NCI-H2227 treated with DMSO at 0.1 percent for 48 hours (cell line): ENCODE results near the gene CUL3.
"Not testable (repeated sequence)": the region's sequence is repeated elsewhere in the genome, so short reads cannot be mapped to it uniquely, and the experiment has no call there.

ENCODE experiments used
- DNase-seq: peaks from one replicate; lab custom pipeline; 2025; lab: John Stamatoyannopoulos, UW

The CUL3 gene

DNA sequence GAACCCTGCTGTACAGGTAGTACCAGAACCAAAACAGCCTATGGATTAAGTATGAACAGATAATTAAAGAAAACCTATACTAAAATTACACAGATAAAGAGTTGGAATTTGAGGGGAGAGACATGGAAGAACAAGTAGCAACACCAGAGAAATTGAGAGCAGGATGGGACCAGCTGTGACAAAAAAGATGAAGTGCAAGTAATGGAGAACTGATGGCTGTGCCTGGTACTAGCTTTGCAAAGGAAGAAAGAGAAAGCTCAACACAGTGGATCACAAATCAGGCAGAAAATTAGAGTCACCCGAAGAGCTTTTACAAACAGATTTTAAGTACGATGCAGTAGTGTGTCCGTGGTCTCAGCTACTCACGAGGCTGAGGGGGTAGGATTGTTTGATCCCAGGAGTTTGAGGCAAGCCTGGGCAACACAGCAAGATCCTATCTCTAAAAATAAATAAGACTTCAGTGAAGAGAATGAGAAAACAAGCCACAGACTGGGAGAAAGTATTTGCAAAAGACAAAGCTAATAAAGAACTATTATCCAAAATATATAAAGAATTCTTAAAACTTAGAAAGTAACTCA, 46.5 kb downstream of the CUL3 start:
- no peak for DNase-seq

DNA sequence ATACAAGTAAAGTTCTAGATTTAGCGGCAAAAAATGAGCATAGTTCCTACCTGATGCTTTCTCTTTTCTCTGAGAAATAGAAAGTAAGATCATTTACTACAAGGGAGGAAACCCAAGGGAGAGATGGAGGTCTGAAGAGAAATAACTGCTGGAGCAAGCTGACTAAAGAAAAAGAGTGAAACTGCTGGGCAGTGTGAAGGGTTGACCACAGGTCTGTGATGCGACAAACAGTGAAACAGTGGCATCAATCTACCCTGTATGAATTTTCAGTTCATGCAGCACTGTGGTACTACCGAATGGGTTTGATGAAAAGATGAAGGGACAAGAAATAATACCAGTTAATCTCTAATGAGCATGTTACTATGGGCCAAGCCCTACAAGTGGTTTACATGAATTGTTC, 52.2 kb downstream of the CUL3 start:
- no peak for DNase-seq

DNA sequence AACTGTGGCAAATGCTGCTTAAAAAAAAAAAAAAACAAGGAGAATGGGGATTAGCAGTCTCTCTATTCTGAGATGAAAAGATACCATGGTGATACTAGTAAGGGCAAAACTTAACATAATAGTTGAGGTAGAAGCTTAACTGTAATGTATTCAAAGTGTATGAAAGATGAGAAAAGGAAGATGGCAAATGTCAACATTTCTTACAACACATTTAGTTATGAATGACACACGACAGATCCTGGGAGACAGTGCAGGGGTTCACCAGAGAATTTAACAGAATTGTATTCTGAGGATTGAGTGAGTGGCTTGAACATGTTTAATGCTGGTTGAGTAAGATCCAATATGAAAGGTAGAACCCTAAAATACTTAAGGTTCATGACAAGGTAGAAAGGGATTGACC, 52.7 kb downstream of the CUL3 start:
- no peak for DNase-seq

- DNase-seq = no peak
Observed at GRCh38 chr2:224528171-224528570, 57.0 kb downstream of the CUL3 start.

- DNase-seq = no peak
Observed at GRCh38 chr2:224525774-224526173, 59.4 kb downstream of the CUL3 start.

DNA sequence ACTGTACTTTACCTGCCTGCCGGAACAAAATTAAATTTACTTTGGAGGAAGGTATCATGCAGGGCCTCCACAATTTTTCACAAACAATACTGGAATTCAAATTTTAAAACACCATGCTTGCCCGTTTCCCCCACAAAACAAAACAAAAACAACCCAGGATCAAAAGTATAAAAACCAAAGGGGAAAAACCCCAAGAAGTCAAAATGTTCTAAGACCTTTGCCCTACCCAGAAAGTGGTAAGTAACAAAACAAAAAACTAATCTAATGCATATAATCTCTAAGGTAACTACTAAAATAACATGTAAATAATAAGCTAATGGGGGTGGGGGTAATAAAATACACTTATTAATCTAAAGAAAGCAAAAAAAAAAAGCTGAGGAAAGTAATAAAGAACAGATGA, 60.5 kb downstream of the CUL3 start:
- no peak for DNase-seq

- DNase-seq = no peak
Observed at GRCh38 chr2:224523626-224524577, 61.3 kb downstream of the CUL3 start.

DNA sequence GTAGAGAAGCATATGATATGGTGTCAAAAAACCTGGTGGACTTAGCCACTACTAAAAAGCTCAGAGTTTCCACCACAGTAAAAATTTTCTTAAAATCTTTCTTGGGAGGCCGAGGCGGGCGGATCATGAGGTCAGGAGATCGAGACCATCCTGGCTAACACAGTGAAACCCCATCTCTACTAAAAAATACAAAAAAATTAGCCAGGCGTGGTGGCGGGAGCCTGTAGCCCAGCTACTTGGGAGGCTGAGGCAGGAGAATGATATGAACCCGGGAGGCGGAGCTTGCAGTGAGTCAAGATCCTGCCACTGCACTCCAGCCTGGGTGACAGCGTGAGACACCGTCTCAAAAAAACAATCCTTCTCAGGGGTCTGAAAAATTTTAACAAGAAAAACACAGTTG, 62.7 kb downstream of the CUL3 start:
- DNase-seq = not testable (repeated sequence)

DNA sequence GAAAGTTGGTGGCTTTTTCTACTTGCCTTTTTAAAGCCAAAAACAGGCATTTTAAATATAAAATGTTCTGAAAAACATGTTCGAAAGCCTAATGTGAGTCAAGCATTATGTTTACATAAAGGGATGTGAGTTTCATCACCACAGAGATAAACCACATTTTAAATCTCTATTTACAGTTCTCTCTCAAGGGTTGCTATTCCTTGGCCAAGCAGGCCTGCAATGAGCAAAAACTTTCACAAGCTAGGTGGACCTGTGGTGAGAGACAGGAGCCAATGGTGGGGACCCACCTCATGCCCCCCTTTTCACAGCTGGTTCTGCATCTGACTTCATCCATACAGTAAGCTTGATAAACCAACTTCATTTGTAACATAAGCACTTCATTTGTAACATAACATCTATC, 65.1 kb downstream of the CUL3 start:
- DNase-seq = no peak

DNA sequence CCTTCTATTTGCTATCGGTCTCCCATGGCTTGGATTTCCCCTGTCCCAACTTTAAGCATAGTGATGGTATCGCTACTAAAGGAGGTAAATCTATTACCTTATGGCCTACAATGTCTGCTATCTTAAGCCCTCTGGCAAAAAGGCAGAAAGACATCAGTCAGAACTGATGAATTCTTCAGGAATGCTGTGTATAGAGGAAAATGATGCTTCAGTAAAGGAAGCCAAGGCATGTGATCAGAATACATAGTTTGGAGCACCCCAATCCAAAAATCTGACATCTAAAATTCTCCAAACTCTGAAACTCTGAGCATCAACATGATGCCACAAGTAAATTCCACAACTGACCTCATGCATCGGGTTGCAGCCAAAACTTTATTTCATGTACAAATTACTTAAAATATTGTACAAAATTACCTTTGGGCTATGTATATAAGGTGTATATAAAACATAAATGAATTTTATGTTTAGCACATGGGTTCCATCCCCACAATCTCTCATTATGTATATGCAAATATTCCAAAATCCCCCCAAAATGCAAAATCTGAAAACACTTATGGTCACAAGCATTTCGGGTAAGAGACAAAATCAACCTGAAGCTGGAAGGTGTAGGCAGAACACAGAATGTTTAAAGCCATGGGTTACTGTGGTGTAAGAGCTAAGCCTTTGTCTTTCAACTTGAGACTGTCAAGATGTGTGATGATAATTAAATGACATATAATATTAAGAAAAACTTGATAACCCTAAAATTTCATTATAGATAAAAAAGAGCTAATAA, 66.2 kb downstream of the CUL3 start:
- no peak for DNase-seq

DNA sequence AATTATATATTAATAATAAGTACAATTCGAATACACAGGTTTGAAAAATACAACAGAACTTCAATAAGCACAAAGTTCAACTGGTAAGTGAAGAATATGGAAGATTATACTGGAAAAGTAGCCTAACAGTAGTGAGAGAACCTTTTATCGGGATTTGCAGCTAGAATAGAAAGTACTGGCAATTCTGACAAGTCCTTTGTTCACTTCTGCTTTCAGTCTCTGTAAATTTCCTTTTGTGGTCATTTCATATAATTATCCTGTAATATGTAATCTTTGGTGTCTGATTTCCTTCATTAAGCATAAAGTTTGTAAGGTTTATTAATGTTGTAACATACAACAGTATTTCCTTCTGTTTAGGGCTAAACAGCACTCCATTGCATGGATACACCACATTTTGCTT, 67.2 kb downstream of the CUL3 start:
- no peak for DNase-seq

- not testable (repeated sequence) for DNase-seq
Observed at GRCh38 chr2:224516393-224516792, 68.8 kb downstream of the CUL3 start.

- DNase-seq = no peak
Observed at GRCh38 chr2:224513991-224514390, 71.2 kb downstream of the CUL3 start.

DNA sequence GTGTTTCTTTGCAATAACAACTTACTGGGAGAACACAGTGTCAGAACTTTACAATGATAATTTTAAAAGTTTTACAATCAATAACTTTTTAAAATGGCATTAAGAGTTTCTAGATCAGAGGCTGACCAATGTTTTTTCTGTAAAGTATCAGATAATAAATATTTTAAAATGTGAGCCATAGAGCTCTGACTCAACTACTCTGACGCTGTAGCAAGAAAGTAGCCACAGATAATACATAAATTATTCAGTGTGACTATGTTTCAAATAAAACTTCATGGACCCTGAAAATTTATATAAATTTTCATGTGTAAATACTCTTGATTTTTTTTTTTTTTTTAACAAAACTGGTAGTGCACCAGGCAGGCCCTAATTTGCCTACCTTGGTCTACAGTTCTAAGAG, 77.4 kb downstream of the CUL3 start:
- no peak for DNase-seq

- DNase-seq = no peak
Observed at GRCh38 chr2:224506494-224506893, 78.7 kb downstream of the CUL3 start.

- no peak for DNase-seq
Observed at GRCh38 chr2:224498991-224499390, 86.2 kb downstream of the CUL3 start.

DNA sequence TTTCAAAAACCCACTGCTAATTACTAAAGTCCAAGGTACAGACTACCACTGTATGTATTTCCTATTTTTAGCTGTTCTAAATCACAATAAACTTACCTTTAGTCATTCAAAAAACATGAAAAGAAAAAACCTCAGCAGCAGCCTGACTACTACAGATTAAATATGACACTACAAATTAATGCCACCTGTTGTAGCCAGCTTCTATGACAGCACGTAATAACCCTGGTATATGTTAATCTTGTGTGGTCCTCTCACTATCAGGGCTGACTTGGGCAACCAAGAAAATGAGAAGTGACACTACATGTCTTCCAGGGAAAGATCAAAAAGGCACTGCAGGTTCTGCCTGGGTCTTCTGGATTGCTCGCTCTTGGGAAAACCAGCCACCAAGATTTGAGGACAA, 92.6 kb downstream of the CUL3 start:
- no peak for DNase-seq

GRCh38 chr2:224487940-224488339, 97.2 kb downstream of the CUL3 start:
- not testable (repeated sequence) for DNase-seq

DNA sequence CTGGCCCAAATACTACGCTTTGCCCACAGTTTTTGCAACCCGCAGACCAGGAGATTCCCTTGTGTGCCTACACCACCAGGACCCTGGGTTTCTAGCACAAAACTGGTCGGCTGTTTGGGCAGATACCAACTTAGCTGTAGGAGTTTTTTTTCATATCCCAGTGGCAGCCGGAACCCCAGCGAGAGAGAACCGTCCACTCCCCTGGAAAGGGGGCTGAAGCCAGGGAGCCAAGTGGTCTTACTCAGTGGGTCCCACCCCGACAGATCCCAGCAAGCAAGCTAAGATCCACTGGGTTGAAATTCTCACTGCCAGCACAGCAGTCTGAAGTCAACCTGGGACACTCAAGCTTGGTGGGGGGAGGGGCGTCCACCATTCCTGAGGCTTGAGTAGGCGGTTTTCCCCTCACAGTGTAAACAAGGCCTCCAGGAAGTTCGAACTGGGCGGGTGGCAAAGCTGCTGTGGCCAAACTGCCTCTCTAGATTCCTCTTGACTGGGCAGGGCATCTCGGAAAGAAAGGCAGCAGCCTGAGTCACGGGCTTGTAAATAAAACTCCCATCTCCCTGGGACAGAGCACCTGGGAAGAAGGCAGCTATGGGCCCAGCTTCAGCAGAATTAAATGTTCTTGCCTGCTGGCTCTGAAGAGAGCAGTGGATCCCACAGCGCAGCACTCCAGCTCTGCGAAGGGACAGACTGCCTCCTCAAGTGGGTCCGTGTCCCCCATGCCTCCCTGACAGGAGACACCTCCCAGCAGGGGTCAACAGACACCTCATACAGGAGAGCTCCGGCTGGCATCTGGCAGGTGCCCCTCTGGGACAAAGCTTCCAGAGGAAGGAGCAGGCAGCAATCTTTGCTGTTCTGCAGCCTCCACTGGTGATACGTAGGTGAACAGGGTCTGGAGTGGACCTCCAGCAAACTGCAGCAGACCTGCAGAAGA, 99.8 kb downstream of the CUL3 start:
- peak; percentile 37 for DNase-seq

GRCh38 chr2:224479826-224480225, 105.3 kb downstream of the CUL3 start:
- no peak for DNase-seq

GRCh38 chr2:224472827-224473226, 112.3 kb downstream of the CUL3 start:
- no peak for DNase-seq

- no peak for DNase-seq
Observed at GRCh38 chr2:224472137-224472536, 113.0 kb downstream of the CUL3 start.
